K562 (cell line): ENCODE results near the gene NME7. TPM values are rescaled to one million over a fixed set of nuclear protein-coding genes. Genes with fewer than 3 reads are reported as not detected.

Experiments used
- CCNT2 ChIP-seq: IDR thresholded peaks from 2 replicates; pipeline ENCODE4 v1.6.1; 2011; ENCODE audit warnings: borderline replicate concordance, low read depth, mild to moderate bottlenecking, moderate library complexity, mixed read lengths, low read length; ENCODE audit not compliant: insufficient read length; ENCODE audit errors: extremely low read depth
- ESRRB ChIP-seq: fragments of 250-450 bp; sonication (Bioruptor Pico); IDR thresholded peaks from 2 replicates; pipeline ENCODE4 v1.5.0; 2020; ENCODE audit warnings: mild to moderate bottlenecking, moderate library complexity, borderline replicate concordance
- HNRNPUL1 ChIP-seq: fragments of 200-400 bp; formaldehyde crosslinking; IDR thresholded peaks from 2 replicates; pipeline ENCODE4 v1.6.1; 2017; ENCODE audit warnings: low read length
- MXI1 ChIP-seq: IDR thresholded peaks from 2 replicates; pipeline ENCODE4 v1.6.1; 2011; ENCODE audit warnings: low read depth, mild to moderate bottlenecking, improper control_type of control experiment, low read length
- NFATC3 ChIP-seq: fragments of 450-650 bp; IDR thresholded peaks from 2 replicates; pipeline ENCODE4 v1.6.1; 2017; ENCODE audit warnings: mild to moderate bottlenecking
- SNRNP70 ChIP-seq: fragments of 200-400 bp; formaldehyde crosslinking; optimal IDR thresholded peaks from 2 replicates; pipeline ENCODE3; 2017; ENCODE audit warnings: low read depth, low read length
- TAF9B ChIP-seq: fragments of 450-650 bp; IDR thresholded peaks from 2 replicates; pipeline ENCODE4 v1.6.1; 2018; ENCODE audit warnings: mild to moderate bottlenecking; ENCODE audit not compliant: partially characterized antibody
- TEAD2 ChIP-seq: fragments of 450-650 bp; IDR thresholded peaks from 2 replicates; pipeline ENCODE4 v1.6.1; 2016; ENCODE audit warnings: missing genetic modification characterization, control low read depth, missing compliant biosample characterization
- polyA plus RNA-seq, 8 experiments: library from polyadenylated mRNA; depleted of rRNA in 4 of 8; stranded (reverse) in 5 of 8; unstranded in 3 of 8; fragments of >200 nt; fragmentation: Nextera tagmentation in 2 of 8; fragmentation: Illumina TruSeq in 1 of 8; extraction: Ambion mirVana in 2 of 8; extraction: Trizol in 1 of 8; gene quantifications; 2 replicates each; pipeline versions ENCODE4 v1.2.1 to v1.2.3, GENCODE V29; 2011 to 2014; ENCODE audit warnings: inconsistent platforms in 1 of 8, missing spikeins in 1 of 8
- total RNA-seq, 7 experiments: library from RNA; depleted of rRNA in 6 of 7; stranded (reverse); fragments of >200 nt in 6 of 7; fragmentation: Illumina TruSeq in 2 of 7; extraction: Trizol in 2 of 7; gene quantifications; 2 replicates each; pipeline versions ENCODE4 v1.2.1 to v1.2.3, GENCODE V29; 2011 to 2021; ENCODE audit warnings: low replicate concordance in 1 of 7
- TF ChIP-seq, protein P1 (sequence below), 2 experiments: fragments of 450-650 bp; IDR thresholded peaks; 2 replicates each; pipeline ENCODE4 v1.6.1; 2018; ENCODE audit warnings: mild to moderate bottlenecking in 2 of 2, low read depth in 1 of 2; ENCODE audit not compliant: partially characterized antibody in 2 of 2
- TF ChIP-seq, protein P2 (sequence below): fragments of 450-650 bp; formaldehyde crosslinking; IDR thresholded peaks from 2 replicates; pipeline ENCODE4 v1.4.0; 2022; ENCODE audit warnings: missing genetic modification characterization

The NME7 gene
- total and polyA plus RNA-seq, 9 of the 15 experiments (the other 6 are each of a cell fraction or from before 2014, with no cell fraction given) = 7.9 to 43.2 (median 23.9) TPM

DNA sequence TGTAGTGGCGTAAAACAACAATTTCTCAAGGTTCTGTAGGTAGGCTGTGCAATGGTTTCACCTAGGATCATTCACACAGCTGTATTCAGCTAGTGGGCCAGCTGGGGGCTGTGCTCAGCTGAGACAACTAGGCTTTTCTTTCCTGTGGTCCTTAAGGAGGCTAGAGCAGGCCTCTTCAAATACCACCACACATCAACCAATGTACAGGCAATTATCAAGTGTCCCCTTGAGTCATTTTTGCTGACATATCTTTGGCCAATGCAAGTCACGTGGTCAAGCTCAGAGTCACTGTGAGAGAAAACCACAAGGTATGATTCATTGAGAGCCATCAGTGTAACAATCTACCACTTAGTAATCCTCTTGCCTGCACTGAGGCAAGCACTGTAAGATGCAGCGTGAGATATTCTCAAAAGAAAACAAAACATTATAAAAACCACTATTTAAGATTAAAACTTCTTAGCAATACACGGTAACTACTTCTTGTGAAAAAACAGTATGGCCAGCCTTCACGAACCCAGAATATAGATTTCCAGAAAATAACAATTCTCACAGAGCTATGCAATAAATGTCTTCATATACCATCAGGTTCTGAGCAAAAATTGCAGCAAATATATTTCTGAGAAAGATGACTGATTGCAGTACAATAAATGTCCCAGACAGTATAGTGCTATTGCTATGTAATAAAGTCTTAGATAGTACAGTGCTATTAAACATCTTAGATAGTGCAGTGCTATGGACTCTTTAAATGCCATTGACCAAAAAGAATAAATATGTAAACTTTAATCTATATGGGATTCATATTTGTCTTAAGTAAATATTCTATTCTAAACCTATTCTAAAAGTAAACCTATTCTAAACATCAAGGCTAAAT, 55.3 kb downstream of the NME7 start (continued):
- TF ChIP-seq TEAD2 (tag) = no peak
- no peak for TF ChIP-seq TAF9B
- no peak for TF ChIP-seq SNRNP70
- TF ChIP-seq, protein P1, sequence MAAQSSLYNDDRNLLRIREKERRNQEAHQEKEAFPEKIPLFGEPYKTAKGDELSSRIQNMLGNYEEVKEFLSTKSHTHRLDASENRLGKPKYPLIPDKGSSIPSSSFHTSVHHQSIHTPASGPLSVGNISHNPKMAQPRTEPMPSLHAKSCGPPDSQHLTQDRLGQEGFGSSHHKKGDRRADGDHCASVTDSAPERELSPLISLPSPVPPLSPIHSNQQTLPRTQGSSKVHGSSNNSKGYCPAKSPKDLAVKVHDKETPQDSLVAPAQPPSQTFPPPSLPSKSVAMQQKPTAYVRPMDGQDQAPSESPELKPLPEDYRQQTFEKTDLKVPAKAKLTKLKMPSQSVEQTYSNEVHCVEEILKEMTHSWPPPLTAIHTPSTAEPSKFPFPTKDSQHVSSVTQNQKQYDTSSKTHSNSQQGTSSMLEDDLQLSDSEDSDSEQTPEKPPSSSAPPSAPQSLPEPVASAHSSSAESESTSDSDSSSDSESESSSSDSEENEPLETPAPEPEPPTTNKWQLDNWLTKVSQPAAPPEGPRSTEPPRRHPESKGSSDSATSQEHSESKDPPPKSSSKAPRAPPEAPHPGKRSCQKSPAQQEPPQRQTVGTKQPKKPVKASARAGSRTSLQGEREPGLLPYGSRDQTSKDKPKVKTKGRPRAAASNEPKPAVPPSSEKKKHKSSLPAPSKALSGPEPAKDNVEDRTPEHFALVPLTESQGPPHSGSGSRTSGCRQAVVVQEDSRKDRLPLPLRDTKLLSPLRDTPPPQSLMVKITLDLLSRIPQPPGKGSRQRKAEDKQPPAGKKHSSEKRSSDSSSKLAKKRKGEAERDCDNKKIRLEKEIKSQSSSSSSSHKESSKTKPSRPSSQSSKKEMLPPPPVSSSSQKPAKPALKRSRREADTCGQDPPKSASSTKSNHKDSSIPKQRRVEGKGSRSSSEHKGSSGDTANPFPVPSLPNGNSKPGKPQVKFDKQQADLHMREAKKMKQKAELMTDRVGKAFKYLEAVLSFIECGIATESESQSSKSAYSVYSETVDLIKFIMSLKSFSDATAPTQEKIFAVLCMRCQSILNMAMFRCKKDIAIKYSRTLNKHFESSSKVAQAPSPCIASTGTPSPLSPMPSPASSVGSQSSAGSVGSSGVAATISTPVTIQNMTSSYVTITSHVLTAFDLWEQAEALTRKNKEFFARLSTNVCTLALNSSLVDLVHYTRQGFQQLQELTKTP (IDR thresholded peaks at IDR 0.05; ENCODE audit: low read depth in 1 of 2, partially characterized antibody in 2 of 2) = peak in 1 of 2 experiments; percentile 80
- no peak for TF ChIP-seq HNRNPUL1
- TF ChIP-seq CCNT2 = peak; percentile 46
- TF ChIP-seq ESRRB (CRISPR knock-in tag) = no peak
- TF ChIP-seq, protein P2, sequence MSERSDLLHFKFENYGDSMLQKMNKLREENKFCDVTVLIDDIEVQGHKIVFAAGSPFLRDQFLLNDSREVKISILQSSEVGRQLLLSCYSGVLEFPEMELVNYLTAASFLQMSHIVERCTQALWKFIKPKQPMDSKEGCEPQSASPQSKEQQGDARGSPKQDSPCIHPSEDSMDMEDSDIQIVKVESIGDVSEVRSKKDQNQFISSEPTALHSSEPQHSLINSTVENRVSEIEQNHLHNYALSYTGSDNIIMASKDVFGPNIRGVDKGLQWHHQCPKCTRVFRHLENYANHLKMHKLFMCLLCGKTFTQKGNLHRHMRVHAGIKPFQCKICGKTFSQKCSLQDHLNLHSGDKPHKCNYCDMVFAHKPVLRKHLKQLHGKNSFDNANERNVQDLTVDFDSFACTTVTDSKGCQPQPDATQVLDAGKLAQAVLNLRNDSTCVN (CRISPR knock-in tag) = no peak
- no peak; the same call in 1 of the 2 replicates for TF ChIP-seq NFATC3
- no peak for TF ChIP-seq MXI1
